Transverse colon (tissue), 4 donors: ENCODE data around the gene ZNF714.

ENCODE experiments used
- CTCF ChIP-seq, 5 experiments: fragments of 200-600 bp in 3 of 5; fragments of 450-650 bp in 2 of 5; sonication (generic) in 3 of 5; IDR thresholded peaks; 1 replicate in 2 of 5; 2 replicates in 3 of 5; pipeline ENCODE4 v1.5.1; 2016 to 2017; ENCODE audit warnings: antibody characterized with exemption in 5 of 5, inconsistent platforms in 3 of 5, mild to moderate bottlenecking in 2 of 5, moderate library complexity in 1 of 5
- POLR2A ChIP-seq: fragments of 450-650 bp; IDR thresholded peaks from one replicate; pipeline ENCODE4 v1.6.1; 2016; ENCODE audit warnings: antibody characterized with exemption, mild to moderate bottlenecking, moderate library complexity
- POLR2AphosphoS5 ChIP-seq, 3 donors: sonication (generic); formaldehyde crosslinking; IDR thresholded peaks; one replicate each; pipeline ENCODE4 v1.6.1; 2016; ENCODE audit warnings: antibody characterized with exemption in 3 of 3

DNA sequence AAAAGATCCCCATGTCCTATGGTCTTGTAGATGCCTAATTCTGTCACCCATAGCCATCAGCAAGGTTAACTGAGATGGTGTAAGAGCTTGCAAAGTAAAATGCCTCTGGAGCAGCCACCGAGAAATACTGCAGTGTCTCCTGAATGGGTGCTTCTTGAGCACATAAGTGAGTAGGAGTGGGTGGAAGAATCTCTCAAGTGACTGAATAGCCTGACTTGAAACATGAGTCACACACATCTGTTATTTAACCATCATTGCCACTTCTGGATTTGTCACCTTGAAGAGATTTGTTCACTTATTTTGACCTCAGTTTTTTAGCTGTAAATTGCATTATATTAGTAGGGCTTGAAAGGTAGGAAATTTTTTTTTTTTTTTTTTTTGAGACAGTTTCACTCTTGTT, 2.3 kb downstream of the ZNF714 start:
- TF ChIP-seq CTCF (IDR thresholded peaks at IDR 0.05) (no peak), POLR2AphosphoS5 (IDR thresholded peaks at IDR 0.05) (no peak), POLR2A (no peak)
